Thyroid gland (tissue), 4 donors: Measurements from ENCODE around the gene SPNS3.

Experiments used
- CTCF ChIP-seq, 6 experiments: fragments of 200-600 bp in 3 of 6; fragments of 450-650 bp in 3 of 6; sonication (generic) in 3 of 6; IDR thresholded peaks; one replicate each; pipeline ENCODE4 v1.5.1; 2016 to 2019; ENCODE audit warnings: antibody characterized with exemption in 6 of 6, mild to moderate bottlenecking in 2 of 6, inconsistent platforms in 1 of 6, moderate library complexity in 1 of 6
- POLR2A ChIP-seq, 2 donors: fragments of 450-650 bp; IDR thresholded peaks; one replicate each; pipeline ENCODE4 v1.6.1; 2017; ENCODE audit warnings: antibody characterized with exemption in 2 of 2, mild to moderate bottlenecking in 2 of 2, moderate library complexity in 1 of 2

- TF ChIP-seq POLR2A (IDR thresholded peaks at IDR 0.05) (no peak), CTCF (IDR thresholded peaks at IDR 0.05) (no peak)
Observed at GRCh38 chr17:4422864-4423263, 10.9 kb upstream of the SPNS3 start.
